ENCODE results near the gene TCF7L1. TPM values are rescaled to one million over a fixed set of nuclear protein-coding genes. Genes with fewer than 3 reads are reported as not detected.

TCF7L1 gene
- polyA plus RNA-seq, 1 donor from 2014 or later, result not detected

DNA sequence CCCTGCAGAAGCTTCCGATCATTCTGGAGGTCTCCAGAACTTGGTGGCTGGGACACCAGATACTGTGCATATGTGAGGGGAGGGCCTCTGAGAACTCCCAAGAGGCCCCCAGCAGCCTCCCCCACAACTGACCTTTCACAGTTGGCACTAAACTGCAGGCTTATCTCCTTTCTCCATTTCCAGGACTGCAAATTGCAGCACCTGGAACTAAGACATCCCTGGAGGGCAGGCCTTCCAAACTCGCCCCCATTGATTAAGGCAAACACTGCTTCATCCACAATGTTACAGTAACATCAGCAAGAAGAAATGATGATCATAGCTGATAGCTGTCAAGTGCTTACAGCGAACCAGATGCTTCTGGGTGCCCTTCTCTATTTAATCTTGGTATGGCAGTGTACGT lies 126.7 kb downstream of the TCF7L1 start:
- H4K20me1 ChIP-seq (ENCODE audit: insufficient read depth), result no peaks in the 10 kb centered on the region
- H3F3A ChIP-seq (ENCODE audit: insufficient read depth, low read length, poor library complexity, severe bottlenecking), result no peaks in the 10 kb centered on the region
- TF ChIP-seq POLR2AphosphoS5 (IDR thresholded peaks at IDR 0.05) (no peak), EZH2 (IDR thresholded peaks at IDR 0.05; ENCODE audit: borderline replicate concordance, insufficient read depth, low read length, poor library complexity, severe bottlenecking) (no peak), RAD21 (conservative IDR thresholded peaks at IDR 0.05) (no peak), EP300 (conservative IDR thresholded peaks at IDR 0.05; ENCODE audit: poor library complexity, severe bottlenecking) (no peak), TAF1 (IDR thresholded peaks at IDR 0.05; ENCODE audit: low read depth) (no peak), MXI1 (conservative IDR thresholded peaks at IDR 0.05; ENCODE audit: poor library complexity, severe bottlenecking) (no peak), SMC3 (conservative IDR thresholded peaks at IDR 0.05; ENCODE audit: poor library complexity) (no peak)
- TF ChIP-seq, protein P1, sequence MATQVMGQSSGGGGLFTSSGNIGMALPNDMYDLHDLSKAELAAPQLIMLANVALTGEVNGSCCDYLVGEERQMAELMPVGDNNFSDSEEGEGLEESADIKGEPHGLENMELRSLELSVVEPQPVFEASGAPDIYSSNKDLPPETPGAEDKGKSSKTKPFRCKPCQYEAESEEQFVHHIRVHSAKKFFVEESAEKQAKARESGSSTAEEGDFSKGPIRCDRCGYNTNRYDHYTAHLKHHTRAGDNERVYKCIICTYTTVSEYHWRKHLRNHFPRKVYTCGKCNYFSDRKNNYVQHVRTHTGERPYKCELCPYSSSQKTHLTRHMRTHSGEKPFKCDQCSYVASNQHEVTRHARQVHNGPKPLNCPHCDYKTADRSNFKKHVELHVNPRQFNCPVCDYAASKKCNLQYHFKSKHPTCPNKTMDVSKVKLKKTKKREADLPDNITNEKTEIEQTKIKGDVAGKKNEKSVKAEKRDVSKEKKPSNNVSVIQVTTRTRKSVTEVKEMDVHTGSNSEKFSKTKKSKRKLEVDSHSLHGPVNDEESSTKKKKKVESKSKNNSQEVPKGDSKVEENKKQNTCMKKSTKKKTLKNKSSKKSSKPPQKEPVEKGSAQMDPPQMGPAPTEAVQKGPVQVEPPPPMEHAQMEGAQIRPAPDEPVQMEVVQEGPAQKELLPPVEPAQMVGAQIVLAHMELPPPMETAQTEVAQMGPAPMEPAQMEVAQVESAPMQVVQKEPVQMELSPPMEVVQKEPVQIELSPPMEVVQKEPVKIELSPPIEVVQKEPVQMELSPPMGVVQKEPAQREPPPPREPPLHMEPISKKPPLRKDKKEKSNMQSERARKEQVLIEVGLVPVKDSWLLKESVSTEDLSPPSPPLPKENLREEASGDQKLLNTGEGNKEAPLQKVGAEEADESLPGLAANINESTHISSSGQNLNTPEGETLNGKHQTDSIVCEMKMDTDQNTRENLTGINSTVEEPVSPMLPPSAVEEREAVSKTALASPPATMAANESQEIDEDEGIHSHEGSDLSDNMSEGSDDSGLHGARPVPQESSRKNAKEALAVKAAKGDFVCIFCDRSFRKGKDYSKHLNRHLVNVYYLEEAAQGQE (IDR thresholded peaks at IDR 0.05; ENCODE audit: borderline replicate concordance), result no peak
- TF ChIP-seq, protein P2, sequence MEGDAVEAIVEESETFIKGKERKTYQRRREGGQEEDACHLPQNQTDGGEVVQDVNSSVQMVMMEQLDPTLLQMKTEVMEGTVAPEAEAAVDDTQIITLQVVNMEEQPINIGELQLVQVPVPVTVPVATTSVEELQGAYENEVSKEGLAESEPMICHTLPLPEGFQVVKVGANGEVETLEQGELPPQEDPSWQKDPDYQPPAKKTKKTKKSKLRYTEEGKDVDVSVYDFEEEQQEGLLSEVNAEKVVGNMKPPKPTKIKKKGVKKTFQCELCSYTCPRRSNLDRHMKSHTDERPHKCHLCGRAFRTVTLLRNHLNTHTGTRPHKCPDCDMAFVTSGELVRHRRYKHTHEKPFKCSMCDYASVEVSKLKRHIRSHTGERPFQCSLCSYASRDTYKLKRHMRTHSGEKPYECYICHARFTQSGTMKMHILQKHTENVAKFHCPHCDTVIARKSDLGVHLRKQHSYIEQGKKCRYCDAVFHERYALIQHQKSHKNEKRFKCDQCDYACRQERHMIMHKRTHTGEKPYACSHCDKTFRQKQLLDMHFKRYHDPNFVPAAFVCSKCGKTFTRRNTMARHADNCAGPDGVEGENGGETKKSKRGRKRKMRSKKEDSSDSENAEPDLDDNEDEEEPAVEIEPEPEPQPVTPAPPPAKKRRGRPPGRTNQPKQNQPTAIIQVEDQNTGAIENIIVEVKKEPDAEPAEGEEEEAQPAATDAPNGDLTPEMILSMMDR (IDR thresholded peaks at IDR 0.05; ENCODE audit: poor library complexity, severe bottlenecking), result no peak
- H3K9ac ChIP-seq (ENCODE audit: low read length), result no peak overlapping the region
- no peak overlapping the region for H3K27ac ChIP-seq (ENCODE audit: low read length)
- no peaks in the 10 kb centered on the region for H3K9me2 ChIP-seq (ENCODE audit: insufficient read depth, low read length)
- no peak overlapping the region for H2AFZ ChIP-seq (ENCODE audit: low read depth, low read length)
- no peak overlapping the region for H3K4me2 ChIP-seq (ENCODE audit: low read length)
- H3K79me2 ChIP-seq (replicated peaks; ENCODE audit: insufficient read depth, low read length), result no peaks in the 10 kb centered on the region
- H3K36me3 ChIP-seq (ENCODE audit: insufficient read depth, low read length), result no peaks in the 10 kb centered on the region
- H3K27me3 ChIP-seq (ENCODE audit: insufficient read depth, low read depth, low read length), result no peaks in the 10 kb centered on the region
- no peaks in the 10 kb centered on the region for H3K9me3 ChIP-seq (ENCODE audit: low read length)
- no peak overlapping the region for H3K4me3 ChIP-seq (ENCODE audit: low read length)

DNA sequence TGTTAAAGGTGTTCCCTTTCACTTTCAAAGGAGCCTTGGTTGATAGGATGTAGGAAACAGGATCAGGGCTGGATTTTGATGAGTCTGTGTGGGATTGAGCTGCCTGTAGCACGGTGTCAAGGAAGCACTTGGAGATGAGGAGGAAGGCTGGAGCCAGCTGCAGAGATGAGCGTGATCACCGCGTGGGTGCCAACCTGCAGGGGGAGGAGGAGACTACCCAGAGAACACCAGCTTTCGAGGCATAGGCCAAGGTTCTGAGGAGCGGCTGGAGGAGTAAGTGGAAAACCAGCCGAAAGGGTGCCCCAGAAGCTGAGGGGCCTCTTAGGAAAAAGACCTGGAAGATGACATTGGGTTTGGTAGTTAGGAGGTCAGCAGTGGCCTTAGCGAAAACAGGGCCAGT lies 130.4 kb downstream of the TCF7L1 start:
- Histone ChIP-seq H3K9ac (ENCODE audit: low read length) (no peak overlapping the region), H3K79me2 (replicated peaks; ENCODE audit: insufficient read depth, low read length) (no peaks in the 10 kb centered on the region), H3K4me2 (ENCODE audit: low read length) (no peak overlapping the region), H2AFZ (ENCODE audit: low read depth, low read length) (no peak overlapping the region), H3K9me2 (ENCODE audit: insufficient read depth, low read length) (no peaks in the 10 kb centered on the region), H3K36me3 (ENCODE audit: insufficient read depth, low read length) (no peaks in the 10 kb centered on the region), H3F3A (ENCODE audit: insufficient read depth, low read length, poor library complexity, severe bottlenecking) (no peaks in the 10 kb centered on the region), H3K27ac (ENCODE audit: low read length) (no peak overlapping the region), H3K4me3 (ENCODE audit: low read length) (no peak overlapping the region), H3K9me3 (ENCODE audit: low read length) (no peaks in the 10 kb centered on the region), H3K27me3 (ENCODE audit: insufficient read depth, low read depth, low read length) (no peaks in the 10 kb centered on the region), H4K20me1 (ENCODE audit: insufficient read depth) (no peaks in the 10 kb centered on the region)
- no peak for TF ChIP-seq EZH2 (IDR thresholded peaks at IDR 0.05; ENCODE audit: borderline replicate concordance, insufficient read depth, low read length, poor library complexity, severe bottlenecking)
- no peak for TF ChIP-seq RAD21 (conservative IDR thresholded peaks at IDR 0.05)
- TF ChIP-seq EP300 (conservative IDR thresholded peaks at IDR 0.05; ENCODE audit: poor library complexity, severe bottlenecking), result no peak
- TF ChIP-seq, protein P1 (IDR thresholded peaks at IDR 0.05; ENCODE audit: borderline replicate concordance), result no peak
- no peak for TF ChIP-seq POLR2AphosphoS5 (IDR thresholded peaks at IDR 0.05)
- TF ChIP-seq SMC3 (conservative IDR thresholded peaks at IDR 0.05; ENCODE audit: poor library complexity), result no peak
- TF ChIP-seq TAF1 (IDR thresholded peaks at IDR 0.05; ENCODE audit: low read depth), result no peak
- TF ChIP-seq, protein P2 (IDR thresholded peaks at IDR 0.05; ENCODE audit: poor library complexity, severe bottlenecking), result no peak
- TF ChIP-seq MXI1 (conservative IDR thresholded peaks at IDR 0.05; ENCODE audit: poor library complexity, severe bottlenecking), result no peak
